Liver (tissue), 9 donors: ENCODE measurements around the gene APOL6. TPM values are rescaled to one million over a fixed set of nuclear protein-coding genes. Genes with fewer than 3 reads are reported as not detected.

Experiments
- DNase-seq: peaks from one replicate; pipeline ENCODE4 v3.0.0-alpha.2; 2017; ENCODE audit warnings: low spot score
- H3K27ac ChIP-seq, 2 donors: one replicate each; pipeline ENCODE4 v1.7.0; 2013; ENCODE audit warnings: inconsistent platforms in 2 of 2, low read length in 2 of 2, control low read depth in 1 of 2, low read depth in 1 of 2, mild to moderate bottlenecking in 1 of 2
- H3K27me3 ChIP-seq, 4 donors: one replicate each; pipeline versions ENCODE4 v1.6.1 to v1.7.0; 2013; ENCODE audit warnings: low read length in 3 of 4, inconsistent platforms in 1 of 4, mild to moderate bottlenecking in 1 of 4, moderate library complexity in 1 of 4; ENCODE audit not compliant: control insufficient read depth in 4 of 4, insufficient read depth in 4 of 4
- H3K36me3 ChIP-seq, 4 donors: one replicate each; pipeline versions ENCODE4 v1.6.1 to v1.7.0; 2013; ENCODE audit warnings: low read length in 3 of 4, mild to moderate bottlenecking in 3 of 4, low read depth in 1 of 4, moderate library complexity in 1 of 4; ENCODE audit not compliant: control insufficient read depth in 4 of 4, insufficient read depth in 3 of 4
- H3K4me1 ChIP-seq, 4 donors: one replicate each; pipeline versions ENCODE4 v1.6.1 to v1.7.0; 2013; ENCODE audit warnings: low read length in 3 of 4, mild to moderate bottlenecking in 3 of 4, moderate library complexity in 1 of 4; ENCODE audit not compliant: control insufficient read depth in 4 of 4, insufficient read depth in 4 of 4
- H3K4me3 ChIP-seq, 3 donors: one replicate each; pipeline versions ENCODE4 v1.6.1 to v1.7.0; 2013; ENCODE audit warnings: low read length in 3 of 3, control low read depth in 1 of 3, low read depth in 1 of 3, mild to moderate bottlenecking in 1 of 3
- H3K9ac ChIP-seq, 2 donors: one replicate each; pipeline ENCODE4 v1.7.0; 2013; ENCODE audit warnings: low read length in 2 of 2, mild to moderate bottlenecking in 2 of 2, moderate library complexity in 2 of 2, control low read depth in 1 of 2, low read depth in 1 of 2
- H3K9me3 ChIP-seq, 4 donors: one replicate each; pipeline versions ENCODE4 v1.6.1 to v1.7.0; 2013; ENCODE audit warnings: low read length in 3 of 4; ENCODE audit not compliant: control insufficient read depth in 4 of 4
- EGR1 ChIP-seq, 2 donors: IDR thresholded peaks; 2 replicates each; pipeline ENCODE4 v1.6.1; 2016 to 2018; ENCODE audit warnings: antibody characterized with exemption in 2 of 2, low read depth in 2 of 2
- FOXA1 ChIP-seq: IDR thresholded peaks from 2 replicates; pipeline ENCODE4 v1.6.1; 2016; ENCODE audit warnings: antibody characterized with exemption
- FOXA2 ChIP-seq: IDR thresholded peaks from 2 replicates; pipeline ENCODE4 v1.6.1; 2016; ENCODE audit warnings: antibody characterized with exemption
- GABPA ChIP-seq, 2 donors: IDR thresholded peaks in 1 of 2; conservative IDR thresholded peaks in 1 of 2; 2 replicates each; pipeline ENCODE4 v1.6.1; 2016; ENCODE audit warnings: antibody characterized with exemption in 2 of 2, mild to moderate bottlenecking in 1 of 2, moderate library complexity in 1 of 2
- HNF4A ChIP-seq, 2 donors: conservative IDR thresholded peaks; 2 replicates each; pipeline ENCODE4 v1.6.1; 2016; ENCODE audit warnings: antibody characterized with exemption in 2 of 2, mild to moderate bottlenecking in 2 of 2
- HNF4G ChIP-seq: IDR thresholded peaks from 2 replicates; pipeline ENCODE4 v1.6.1; 2016; ENCODE audit warnings: antibody characterized with exemption
- JUND ChIP-seq, 2 donors: IDR thresholded peaks; 2 replicates each; pipeline ENCODE4 v1.6.1; 2016; ENCODE audit warnings: antibody characterized with exemption in 2 of 2
- MAX ChIP-seq: IDR thresholded peaks from 2 replicates; pipeline ENCODE4 v1.6.1; 2016; ENCODE audit warnings: antibody characterized with exemption
- NR2F2 ChIP-seq: IDR thresholded peaks from 2 replicates; pipeline ENCODE4 v1.6.1; 2016; ENCODE audit warnings: antibody characterized with exemption
- RAD21 ChIP-seq, 2 donors: IDR thresholded peaks; 2 replicates each; pipeline ENCODE4 v1.6.1; 2016; ENCODE audit warnings: antibody characterized with exemption in 2 of 2, mild to moderate bottlenecking in 2 of 2
- RXRA ChIP-seq, 2 donors: IDR thresholded peaks; 2 replicates each; pipeline ENCODE4 v1.6.1; 2017 to 2018; ENCODE audit warnings: antibody characterized with exemption in 2 of 2, mild to moderate bottlenecking in 1 of 2
- SP1 ChIP-seq: IDR thresholded peaks from 2 replicates; pipeline ENCODE4 v1.6.1; 2018; ENCODE audit warnings: antibody characterized with exemption, mild to moderate bottlenecking
- TAF1 ChIP-seq: conservative IDR thresholded peaks from 2 replicates; pipeline ENCODE4 v1.6.1; 2016; ENCODE audit warnings: antibody characterized with exemption, mild to moderate bottlenecking
- YY1 ChIP-seq: IDR thresholded peaks from 2 replicates; pipeline ENCODE4 v1.6.1; 2016; ENCODE audit warnings: antibody characterized with exemption, mild to moderate bottlenecking
- WGBS: extraction: QIAGEN DNeasy Blood & Tissue Kit; methylation state at CpG from one replicate; pipeline ENCODE4 v1.1.7; 2013; 5-methylcytosine and 5-hydroxymethylcytosine counted together
- polyA plus RNA-seq, 2 donors: library from polyadenylated mRNA; stranded (reverse) in 1 of 2; unstranded in 1 of 2; fragments of 200-250 nt in 1 of 2; fragments of >200 nt in 1 of 2; fragmentation: Nextera tagmentation in 1 of 2; extraction: Ambion mirVana in 1 of 2; gene quantifications; one replicate each; pipeline versions ENCODE4 v1.2.1 to v1.2.3, GENCODE V29; 2013 to 2015
- total RNA-seq, 2 donors: library from RNA; depleted of rRNA; stranded (reverse); fragments of >200 nt; gene quantifications; one replicate each; pipeline ENCODE4 v1.2.3, GENCODE V29; 2014
- TF ChIP-seq, protein P1 (sequence below): fragments of 150-350 bp; IDR thresholded peaks from 2 replicates; pipeline ENCODE4 v1.5.1; 2017; ENCODE audit warnings: improper control_type of control experiment, low read depth, low read length; ENCODE audit not compliant: missing input control
- TF ChIP-seq, protein P2 (sequence below): IDR thresholded peaks from 2 replicates; pipeline ENCODE4 v1.6.1; 2016; ENCODE audit warnings: antibody characterized with exemption, mild to moderate bottlenecking
- donor health status: healthy.
- donor health status: healthy.
- donor health status: healthy.
- donor health status: healthy.
- donor health status: healthy.

APOL6 gene
- total and polyA plus RNA-seq, 4 donors: 10.3 to 80.1 (median 17.3) TPM

GRCh38 chr22:35681454-35682052 is 33.3 kb downstream of the APOL6 start:
- Histone ChIP-seq H3K9ac (no peak overlapping the region), H3K9me3 (peaks cover 0 to 3% (median 2%) of the 10 kb centered on the region in 4 donors), H3K4me1 (peaks cover 2 to 10% (median 7%) of the 10 kb centered on the region in 4 donors), H3K4me3 (no peak overlapping the region), H3K27me3 (no peaks in the 10 kb centered on the region), H3K27ac (no peak overlapping the region), H3K36me3 (no peaks in the 10 kb centered on the region)
- 80% methylated on average over 4 of the region's 4 CpGs for WGBS
- TF ChIP-seq JUND (IDR thresholded peaks at IDR 0.05): no peak
- TF ChIP-seq RXRA (IDR thresholded peaks at IDR 0.05): no peak
- TF ChIP-seq HNF4A (conservative IDR thresholded peaks at IDR 0.05): no peak
- TF ChIP-seq RAD21 (IDR thresholded peaks at IDR 0.05): no peak
- no peak for TF ChIP-seq FOXA1
- no peak for TF ChIP-seq EGR1 (IDR thresholded peaks at IDR 0.05; ENCODE audit: low read depth in 2 of 2)
- TF ChIP-seq TAF1: no peak
- TF ChIP-seq YY1: no peak
- no peak for TF ChIP-seq MAX
- TF ChIP-seq SP1: no peak
- no peak for TF ChIP-seq NR2F2
- TF ChIP-seq, protein P1, sequence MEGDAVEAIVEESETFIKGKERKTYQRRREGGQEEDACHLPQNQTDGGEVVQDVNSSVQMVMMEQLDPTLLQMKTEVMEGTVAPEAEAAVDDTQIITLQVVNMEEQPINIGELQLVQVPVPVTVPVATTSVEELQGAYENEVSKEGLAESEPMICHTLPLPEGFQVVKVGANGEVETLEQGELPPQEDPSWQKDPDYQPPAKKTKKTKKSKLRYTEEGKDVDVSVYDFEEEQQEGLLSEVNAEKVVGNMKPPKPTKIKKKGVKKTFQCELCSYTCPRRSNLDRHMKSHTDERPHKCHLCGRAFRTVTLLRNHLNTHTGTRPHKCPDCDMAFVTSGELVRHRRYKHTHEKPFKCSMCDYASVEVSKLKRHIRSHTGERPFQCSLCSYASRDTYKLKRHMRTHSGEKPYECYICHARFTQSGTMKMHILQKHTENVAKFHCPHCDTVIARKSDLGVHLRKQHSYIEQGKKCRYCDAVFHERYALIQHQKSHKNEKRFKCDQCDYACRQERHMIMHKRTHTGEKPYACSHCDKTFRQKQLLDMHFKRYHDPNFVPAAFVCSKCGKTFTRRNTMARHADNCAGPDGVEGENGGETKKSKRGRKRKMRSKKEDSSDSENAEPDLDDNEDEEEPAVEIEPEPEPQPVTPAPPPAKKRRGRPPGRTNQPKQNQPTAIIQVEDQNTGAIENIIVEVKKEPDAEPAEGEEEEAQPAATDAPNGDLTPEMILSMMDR: no peak
- no peak for TF ChIP-seq HNF4G
- TF ChIP-seq GABPA (IDR thresholded peaks at IDR 0.05 in 1 of 2, conservative IDR thresholded peaks at IDR 0.05 in 1 of 2): no peak
- DNase-seq: no peak

GRCh38 chr22:35683560-35683959 is 35.3 kb downstream of the APOL6 start:
- Histone ChIP-seq H3K9ac (no peak overlapping the region), H3K27ac (no peak overlapping the region), H3K9me3 (peaks cover 0 to 3% (median 2%) of the 10 kb centered on the region in 4 donors), H3K4me3 (no peak overlapping the region), H3K4me1 (no peaks in the 10 kb centered on the region), H3K27me3 (no peaks in the 10 kb centered on the region), H3K36me3 (no peaks in the 10 kb centered on the region)
- WGBS: 78% methylated on average over 1 of the region's 1 CpG
- no peak for DNase-seq
- TF ChIP-seq MAX (no peak), GABPA (IDR thresholded peaks at IDR 0.05 in 1 of 2, conservative IDR thresholded peaks at IDR 0.05 in 1 of 2) (no peak), EGR1 (IDR thresholded peaks at IDR 0.05; ENCODE audit: low read depth in 2 of 2) (no peak), FOXA1 (no peak), TAF1 (no peak), FOXA2 (no peak), YY1 (no peak), HNF4G (no peak), NR2F2 (no peak), HNF4A (conservative IDR thresholded peaks at IDR 0.05) (no peak), RAD21 (IDR thresholded peaks at IDR 0.05) (no peak), JUND (IDR thresholded peaks at IDR 0.05) (no peak), RXRA (IDR thresholded peaks at IDR 0.05) (no peak)
- TF ChIP-seq, protein P2, sequence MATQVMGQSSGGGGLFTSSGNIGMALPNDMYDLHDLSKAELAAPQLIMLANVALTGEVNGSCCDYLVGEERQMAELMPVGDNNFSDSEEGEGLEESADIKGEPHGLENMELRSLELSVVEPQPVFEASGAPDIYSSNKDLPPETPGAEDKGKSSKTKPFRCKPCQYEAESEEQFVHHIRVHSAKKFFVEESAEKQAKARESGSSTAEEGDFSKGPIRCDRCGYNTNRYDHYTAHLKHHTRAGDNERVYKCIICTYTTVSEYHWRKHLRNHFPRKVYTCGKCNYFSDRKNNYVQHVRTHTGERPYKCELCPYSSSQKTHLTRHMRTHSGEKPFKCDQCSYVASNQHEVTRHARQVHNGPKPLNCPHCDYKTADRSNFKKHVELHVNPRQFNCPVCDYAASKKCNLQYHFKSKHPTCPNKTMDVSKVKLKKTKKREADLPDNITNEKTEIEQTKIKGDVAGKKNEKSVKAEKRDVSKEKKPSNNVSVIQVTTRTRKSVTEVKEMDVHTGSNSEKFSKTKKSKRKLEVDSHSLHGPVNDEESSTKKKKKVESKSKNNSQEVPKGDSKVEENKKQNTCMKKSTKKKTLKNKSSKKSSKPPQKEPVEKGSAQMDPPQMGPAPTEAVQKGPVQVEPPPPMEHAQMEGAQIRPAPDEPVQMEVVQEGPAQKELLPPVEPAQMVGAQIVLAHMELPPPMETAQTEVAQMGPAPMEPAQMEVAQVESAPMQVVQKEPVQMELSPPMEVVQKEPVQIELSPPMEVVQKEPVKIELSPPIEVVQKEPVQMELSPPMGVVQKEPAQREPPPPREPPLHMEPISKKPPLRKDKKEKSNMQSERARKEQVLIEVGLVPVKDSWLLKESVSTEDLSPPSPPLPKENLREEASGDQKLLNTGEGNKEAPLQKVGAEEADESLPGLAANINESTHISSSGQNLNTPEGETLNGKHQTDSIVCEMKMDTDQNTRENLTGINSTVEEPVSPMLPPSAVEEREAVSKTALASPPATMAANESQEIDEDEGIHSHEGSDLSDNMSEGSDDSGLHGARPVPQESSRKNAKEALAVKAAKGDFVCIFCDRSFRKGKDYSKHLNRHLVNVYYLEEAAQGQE: no peak
